K562 (cell line): Measurements from ENCODE around the gene H3-3A.

Experiments
- CTCF ChIP-seq, 3 experiments: IDR thresholded peaks in 2 of 3; conservative IDR thresholded peaks in 1 of 3; 2 replicates each; pipeline ENCODE4 v1.5.1; 2011 to 2012; ENCODE audit warnings: low read length in 3 of 3, mild to moderate bottlenecking in 3 of 3, control low read depth in 2 of 3, improper control_type of control experiment in 1 of 3, inconsistent platforms in 1 of 3, low read depth in 1 of 3, mixed read lengths in 1 of 3, moderate library complexity in 1 of 3; ENCODE audit not compliant: insufficient read depth in 2 of 3
- EP300 ChIP-seq: IDR thresholded peaks from 2 replicates; pipeline ENCODE4 v1.6.1; 2012; ENCODE audit warnings: low read length, improper control_type of control experiment
- ERF ChIP-seq: fragments of 450-650 bp; formaldehyde crosslinking; IDR thresholded peaks from 2 replicates; pipeline ENCODE4 v1.4.0; 2020; ENCODE audit warnings: mild to moderate bottlenecking, mixed read lengths
- GATAD2B ChIP-seq: fragments of 450-650 bp; IDR thresholded peaks from 2 replicates; pipeline ENCODE4 v1.6.1; 2017; ENCODE audit warnings: mild to moderate bottlenecking, borderline replicate concordance
- KLF13 ChIP-seq: fragments of 450-650 bp; IDR thresholded peaks from 2 replicates; pipeline ENCODE4 v1.6.1; 2016; ENCODE audit warnings: missing genetic modification characterization, low read depth, mild to moderate bottlenecking, missing compliant biosample characterization, moderate library complexity, borderline replicate concordance
- MAX ChIP-seq: sonication (generic); formaldehyde crosslinking; IDR thresholded peaks from 2 replicates; pipeline ENCODE4 v1.9.0; 2022; ENCODE audit warnings: mild to moderate bottlenecking, missing genetic modification reagents
- SP1 ChIP-seq: sonication (generic); formaldehyde crosslinking; IDR thresholded peaks from 2 replicates; pipeline ENCODE4 v1.8.1; 2022; ENCODE audit warnings: mild to moderate bottlenecking, missing genetic modification reagents

GRCh38 chr1:226048886-226049285 is 13.6 kb upstream of the H3-3A start:
- TF ChIP-seq MAX (CRISPR knock-in tag) = no peak
- TF ChIP-seq EP300 = no peak
- TF ChIP-seq GATAD2B = no peak
- TF ChIP-seq KLF13 (tag) = no peak
- no peak for TF ChIP-seq SP1 (CRISPR knock-in tag)
- TF ChIP-seq CTCF (IDR thresholded peaks at IDR 0.05 in 2 of 3, conservative IDR thresholded peaks at IDR 0.05 in 1 of 3; ENCODE audit: insufficient read depth in 2 of 3, low read depth in 1 of 3, low read length in 3 of 3) = no peak
- no peak for TF ChIP-seq ERF
